IPS-20b (cell line): ENCODE measurements around the gene PYHIN1.

ENCODE experiments used
- H3K27ac ChIP-seq: one replicate; pipeline ENCODE4 v1.5.1; 2013; ENCODE audit warnings: low read length
- H3K27me3 ChIP-seq: 2 replicates; pipeline ENCODE4 v1.6.1; 2013; ENCODE audit warnings: mild to moderate bottlenecking, low read length, inconsistent platforms; ENCODE audit not compliant: insufficient read depth
- H3K36me3 ChIP-seq: 2 replicates; pipeline ENCODE4 v1.6.1; 2013; ENCODE audit warnings: low read depth, mild to moderate bottlenecking, inconsistent platforms, low read length, moderate library complexity; ENCODE audit not compliant: insufficient read depth
- H3K4me1 ChIP-seq: 2 replicates; pipeline ENCODE4 v1.6.1; 2013; ENCODE audit warnings: mild to moderate bottlenecking, control low read depth, inconsistent platforms, low read length, moderate library complexity; ENCODE audit not compliant: insufficient read depth
- H3K4me3 ChIP-seq: 2 replicates; pipeline ENCODE4 v1.5.1; 2013; ENCODE audit warnings: mild to moderate bottlenecking, low read length, inconsistent platforms
- H3K9ac ChIP-seq: 2 replicates; pipeline ENCODE4 v1.6.1; 2013; ENCODE audit warnings: low read depth, mild to moderate bottlenecking, inconsistent platforms, low read length, moderate library complexity
- H3K9me3 ChIP-seq: 2 replicates; pipeline ENCODE4 v1.6.1; 2013; ENCODE audit warnings: mild to moderate bottlenecking, low read depth, low read length, inconsistent platforms; ENCODE audit not compliant: insufficient read depth

Gene PYHIN1

GRCh38 chr1:158931055-158931737 lies at the start of gene PYHIN1:
TSS of gene PYHIN1 (plus strand) at chr1:158931552. CDS start at chr1:158936911, 5,359 bp downstream.
- no peak within 1 kb of the TSS for H3K27ac ChIP-seq
- no peaks in the 10 kb centered on the region for H3K4me1 ChIP-seq
- no peaks in the 10 kb centered on the region for H3K36me3 ChIP-seq
- H3K9ac ChIP-seq = no peak within 1 kb of the TSS
- peaks cover 4% of the 10 kb centered on the region; the same call in 1 of the 2 replicates for H3K9me3 ChIP-seq
- no peak within 1 kb of the TSS for H3K4me3 ChIP-seq
- no peaks in the 10 kb centered on the region for H3K27me3 ChIP-seq

- Histone ChIP-seq H3K4me3 (no peak overlapping the region), H3K4me1 (no peaks in the 10 kb centered on the region), H3K36me3 (no peaks in the 10 kb centered on the region), H3K9ac (no peak overlapping the region), H3K27me3 (no peaks in the 10 kb centered on the region), H3K27ac (no peak overlapping the region), H3K9me3 (no peaks in the 10 kb centered on the region)
Measured at GRCh38 chr1:158893654-158894053, 37.7 kb upstream of the PYHIN1 start.

GRCh38 chr1:158898722-158899121 lies 32.6 kb upstream of the PYHIN1 start:
- Histone ChIP-seq H3K4me1 (no peaks in the 10 kb centered on the region), H3K36me3 (no peaks in the 10 kb centered on the region), H3K27ac (no peak overlapping the region), H3K27me3 (no peaks in the 10 kb centered on the region), H3K9ac (no peak overlapping the region), H3K9me3 (no peaks in the 10 kb centered on the region), H3K4me3 (no peak overlapping the region)

- H3K36me3 ChIP-seq = no peaks in the 10 kb centered on the region
- H3K27me3 ChIP-seq = no peaks in the 10 kb centered on the region
- no peaks in the 10 kb centered on the region for H3K4me1 ChIP-seq
- no peaks in the 10 kb centered on the region for H3K9me3 ChIP-seq
- no peak overlapping the region for H3K27ac ChIP-seq
- no peak overlapping the region for H3K4me3 ChIP-seq
- H3K9ac ChIP-seq = no peak overlapping the region
Measured at GRCh38 chr1:158901623-158902022, 29.7 kb upstream of the PYHIN1 start.

GRCh38 chr1:158916085-158916484 lies 15.3 kb upstream of the PYHIN1 start:
- H3K9me3 ChIP-seq = peaks cover 26% of the 10 kb centered on the region

GRCh38 chr1:158924677-158925076 lies 6.7 kb upstream of the PYHIN1 start:
- H3K27ac ChIP-seq = no peak overlapping the region
- peaks cover 19% of the 10 kb centered on the region for H3K9me3 ChIP-seq

More at GRCh38 chr1:158916085-158916484, 15.3 kb upstream of the PYHIN1 start:
- no peak overlapping the region for H3K4me3 ChIP-seq
- no peaks in the 10 kb centered on the region for H3K36me3 ChIP-seq
- H3K27ac ChIP-seq = no peak overlapping the region
- no peaks in the 10 kb centered on the region for H3K27me3 ChIP-seq
- no peaks in the 10 kb centered on the region for H3K4me1 ChIP-seq
- H3K9ac ChIP-seq = no peak overlapping the region

GRCh38 chr1:158930504-158930903 lies 848 bp upstream of the PYHIN1 start:
- Histone ChIP-seq H3K9ac (no peak overlapping the region), H3K27me3 (no peaks in the 10 kb centered on the region), H3K9me3 (peaks cover 4% of the 10 kb centered on the region; the same call in 1 of the 2 replicates), H3K36me3 (no peaks in the 10 kb centered on the region), H3K4me3 (no peak overlapping the region), H3K27ac (no peak overlapping the region), H3K4me1 (no peaks in the 10 kb centered on the region)

More at GRCh38 chr1:158924677-158925076, 6.7 kb upstream of the PYHIN1 start:
- H3K4me1 ChIP-seq = no peaks in the 10 kb centered on the region
- no peaks in the 10 kb centered on the region for H3K36me3 ChIP-seq
- H3K27me3 ChIP-seq = no peaks in the 10 kb centered on the region
- no peak overlapping the region for H3K9ac ChIP-seq
- H3K4me3 ChIP-seq = no peak overlapping the region

GRCh38 chr1:158932171-158932570 lies 819 bp downstream of the PYHIN1 start:
- no peaks in the 10 kb centered on the region for H3K36me3 ChIP-seq
- no peaks in the 10 kb centered on the region for H3K27me3 ChIP-seq
- no peak overlapping the region for H3K9ac ChIP-seq
- H3K4me3 ChIP-seq = no peak overlapping the region
- H3K9me3 ChIP-seq = peaks cover under 1% of the 10 kb centered on the region; the same call in 1 of the 2 replicates
- no peak overlapping the region for H3K27ac ChIP-seq
- H3K4me1 ChIP-seq = no peaks in the 10 kb centered on the region

- Histone ChIP-seq H3K4me3 (no peak overlapping the region), H3K9ac (no peak overlapping the region), H3K4me1 (no peaks in the 10 kb centered on the region)
Measured at GRCh38 chr1:158933621-158934020, 2.3 kb downstream of the PYHIN1 start.

GRCh38 chr1:158939180-158939579 lies 7.8 kb downstream of the PYHIN1 start:
- Histone ChIP-seq H3K4me1 (no peaks in the 10 kb centered on the region), H3K4me3 (no peak overlapping the region), H3K36me3 (no peaks in the 10 kb centered on the region), H3K9me3 (no peaks in the 10 kb centered on the region), H3K27me3 (no peaks in the 10 kb centered on the region), H3K27ac (no peak overlapping the region), H3K9ac (no peak overlapping the region)

More at GRCh38 chr1:158933621-158934020, 2.3 kb downstream of the PYHIN1 start:
- Histone ChIP-seq H3K27ac (no peak overlapping the region), H3K36me3 (no peaks in the 10 kb centered on the region), H3K27me3 (no peaks in the 10 kb centered on the region), H3K9me3 (no peaks in the 10 kb centered on the region)

GRCh38 chr1:158941317-158941716 lies 10.0 kb downstream of the PYHIN1 start:
- Histone ChIP-seq H3K4me3 (no peak overlapping the region), H3K4me1 (no peaks in the 10 kb centered on the region), H3K36me3 (no peaks in the 10 kb centered on the region), H3K27ac (no peak overlapping the region), H3K9ac (no peak overlapping the region), H3K27me3 (no peaks in the 10 kb centered on the region), H3K9me3 (no peaks in the 10 kb centered on the region)

- Histone ChIP-seq H3K4me3 (no peak overlapping the region), H3K27ac (no peak overlapping the region), H3K27me3 (no peaks in the 10 kb centered on the region), H3K36me3 (no peaks in the 10 kb centered on the region), H3K9me3 (no peaks in the 10 kb centered on the region), H3K9ac (no peak overlapping the region), H3K4me1 (no peaks in the 10 kb centered on the region)
Measured at GRCh38 chr1:158942490-158942889, 11.1 kb downstream of the PYHIN1 start.
